Uterus (tissue), 4 donors: Measurements from ENCODE around the gene INO80. TPM values are rescaled to one million over a fixed set of nuclear protein-coding genes. Genes with fewer than 3 reads are reported as not detected.
"Not testable (repeated sequence)": the region's sequence is repeated elsewhere in the genome, so short reads cannot be mapped to it uniquely, and the experiment has no call there.

Experiments used
- DNase-seq, 2 donors: peaks; one replicate each; pipeline ENCODE4 v3.0.0-alpha.2; 2019 to 2020
- H3K27ac ChIP-seq, 2 donors: fragments of 200-600 bp; sonication (generic); 1 replicate in 1 of 2; 2 replicates in 1 of 2; pipeline ENCODE4 v1.5.1; 2016 to 2018
- H3K27me3 ChIP-seq, 2 donors: fragments of 200-600 bp; sonication (generic); one replicate each; pipeline ENCODE4 v1.5.1; 2018 to 2019; ENCODE audit warnings: control low read depth in 1 of 2
- H3K36me3 ChIP-seq, 2 donors: fragments of 200-600 bp; sonication (generic); one replicate each; pipeline ENCODE4 v1.5.1; 2019; ENCODE audit warnings: control low read depth in 1 of 2
- H3K4me1 ChIP-seq, 2 donors: fragments of 200-600 bp; sonication (generic); one replicate each; pipeline ENCODE4 v1.5.1; 2018 to 2019; ENCODE audit warnings: control low read depth in 1 of 2
- H3K4me3 ChIP-seq, 2 donors: fragments of 200-600 bp; sonication (generic); 1 replicate in 1 of 2; 2 replicates in 1 of 2; pipeline ENCODE4 v1.5.1; 2018 to 2019; ENCODE audit warnings: mild to moderate bottlenecking in 1 of 2
- H3K9me3 ChIP-seq, 2 donors: fragments of 200-600 bp; sonication (generic); one replicate each; pipeline ENCODE4 v1.5.1; 2019; ENCODE audit warnings: control low read depth in 1 of 2
- POLR2A ChIP-seq, 2 donors: fragments of 450-650 bp; IDR thresholded peaks; one replicate each; pipeline ENCODE4 v1.6.1; 2016; ENCODE audit warnings: antibody characterized with exemption in 2 of 2, mild to moderate bottlenecking in 1 of 2, moderate library complexity in 1 of 2
- intact Hi-C: fragments of 100-400 bp; cut with DNase I; formaldehyde crosslinking; loops from one replicate; pipeline ENCODE4 v1.15.1; 2023; ENCODE audit warnings: low total_unique reads
- total RNA-seq, 4 donors: library from RNA; depleted of rRNA in 3 of 4; stranded (reverse); fragments of >200 nt in 3 of 4; gene quantifications; one replicate each; pipeline versions ENCODE4 v1.1.0 to v1.2.4, GENCODE V29; 2014 to 2023
- TF ChIP-seq, protein P1 (sequence below), 4 experiments: fragments of 200-600 bp in 2 of 4; fragments of 450-650 bp in 2 of 4; sonication (generic) in 2 of 4; IDR thresholded peaks; one replicate each; pipeline ENCODE4 v1.5.1; 2016 to 2019; ENCODE audit warnings: antibody characterized with exemption in 4 of 4, mild to moderate bottlenecking in 2 of 4, moderate library complexity in 1 of 4
- donor health status: DM: yes; HTN: yes; CAD: no.

INO80 gene
- total RNA-seq, 4 donors from 2014 or later, result 28.7 to 33.3 (median 30.2) TPM

DNA sequence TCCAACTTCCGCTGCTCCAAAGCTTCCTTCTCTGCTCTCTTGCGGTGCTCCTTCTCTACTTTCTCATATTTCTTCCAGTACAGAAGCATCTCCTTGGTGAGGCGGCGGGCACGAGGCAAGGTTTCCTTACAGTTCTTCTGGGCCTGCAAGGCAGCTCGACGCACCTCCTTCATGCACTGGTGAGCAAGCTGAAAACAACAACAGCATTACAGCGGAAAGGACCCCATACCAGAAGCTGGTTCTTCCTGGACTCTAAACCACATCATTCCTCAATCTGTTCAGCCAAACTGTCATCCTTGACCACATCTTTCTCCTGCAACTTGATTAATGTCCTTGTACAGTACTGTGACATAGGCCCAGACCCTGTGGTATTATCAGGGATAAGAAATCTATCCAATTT, 36.4 kb downstream of the INO80 start:
- H3K4me3 ChIP-seq, result no peak overlapping the region
- no peaks in the 10 kb centered on the region for H3K4me1 ChIP-seq
- no peaks in the 10 kb centered on the region for H3K9me3 ChIP-seq
- intact Hi-C loops, result no loop called here
- no peak overlapping the region for H3K27ac ChIP-seq
- TF ChIP-seq, protein P1, sequence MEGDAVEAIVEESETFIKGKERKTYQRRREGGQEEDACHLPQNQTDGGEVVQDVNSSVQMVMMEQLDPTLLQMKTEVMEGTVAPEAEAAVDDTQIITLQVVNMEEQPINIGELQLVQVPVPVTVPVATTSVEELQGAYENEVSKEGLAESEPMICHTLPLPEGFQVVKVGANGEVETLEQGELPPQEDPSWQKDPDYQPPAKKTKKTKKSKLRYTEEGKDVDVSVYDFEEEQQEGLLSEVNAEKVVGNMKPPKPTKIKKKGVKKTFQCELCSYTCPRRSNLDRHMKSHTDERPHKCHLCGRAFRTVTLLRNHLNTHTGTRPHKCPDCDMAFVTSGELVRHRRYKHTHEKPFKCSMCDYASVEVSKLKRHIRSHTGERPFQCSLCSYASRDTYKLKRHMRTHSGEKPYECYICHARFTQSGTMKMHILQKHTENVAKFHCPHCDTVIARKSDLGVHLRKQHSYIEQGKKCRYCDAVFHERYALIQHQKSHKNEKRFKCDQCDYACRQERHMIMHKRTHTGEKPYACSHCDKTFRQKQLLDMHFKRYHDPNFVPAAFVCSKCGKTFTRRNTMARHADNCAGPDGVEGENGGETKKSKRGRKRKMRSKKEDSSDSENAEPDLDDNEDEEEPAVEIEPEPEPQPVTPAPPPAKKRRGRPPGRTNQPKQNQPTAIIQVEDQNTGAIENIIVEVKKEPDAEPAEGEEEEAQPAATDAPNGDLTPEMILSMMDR (IDR thresholded peaks at IDR 0.05), result no peak
- TF ChIP-seq POLR2A (IDR thresholded peaks at IDR 0.05), result no peak
- no peaks in the 10 kb centered on the region for H3K27me3 ChIP-seq
- no peaks in the 10 kb centered on the region for H3K36me3 ChIP-seq
- no peak for DNase-seq

DNA sequence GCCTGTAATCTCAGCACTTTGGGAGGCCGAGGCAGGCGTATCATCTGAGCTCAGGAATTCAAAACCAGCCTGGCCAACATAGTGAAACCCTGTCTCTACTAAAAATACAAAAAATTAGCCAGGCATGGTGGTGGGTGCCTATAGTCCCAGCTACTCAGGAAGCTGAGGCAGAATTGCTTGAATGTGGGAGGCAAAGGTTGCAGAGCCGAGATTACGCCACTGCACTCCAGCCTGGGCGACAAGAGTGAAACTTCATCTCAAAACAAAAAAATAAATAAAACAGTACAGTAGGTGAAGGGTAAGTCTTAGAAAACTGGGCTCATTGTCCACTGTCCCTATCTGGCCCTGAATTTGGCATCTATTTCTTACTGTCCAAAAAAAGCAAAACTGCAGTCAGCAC, 37.2 kb downstream of the INO80 start:
- H3K36me3 ChIP-seq, H3K9me3 ChIP-seq, H3K4me1 ChIP-seq, H3K27me3 ChIP-seq, intact Hi-C loops, H3K27ac ChIP-seq, H3K4me3 ChIP-seq, DNase-seq: not testable (repeated sequence)

DNA sequence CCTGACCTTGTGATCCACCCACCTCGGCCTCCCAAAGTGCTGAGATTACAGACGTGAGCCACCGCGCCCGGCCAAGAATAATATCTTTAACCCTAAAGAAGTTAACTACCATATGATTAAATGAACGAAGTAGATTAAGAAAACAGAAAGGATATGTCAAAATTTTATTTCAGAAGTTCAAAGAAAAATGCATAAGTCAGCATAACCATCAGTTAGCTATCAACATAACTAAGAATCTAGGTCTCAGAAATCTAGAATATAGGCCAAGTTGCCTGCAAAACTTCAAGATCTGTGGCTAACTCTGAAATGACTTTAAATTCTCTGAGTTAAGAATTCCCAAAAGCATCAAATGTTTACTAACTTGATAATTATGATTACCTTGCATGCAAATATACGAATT, 38.0 kb downstream of the INO80 start:
- no peaks in the 10 kb centered on the region for H3K27me3 ChIP-seq
- no peaks in the 10 kb centered on the region for H3K9me3 ChIP-seq
- H3K36me3 ChIP-seq, result no peaks in the 10 kb centered on the region
- no peaks in the 10 kb centered on the region for H3K4me1 ChIP-seq
- no peak overlapping the region for H3K4me3 ChIP-seq
- DNase-seq, result no peak
- intact Hi-C loops, result no loop called here
- TF ChIP-seq, protein P1 (IDR thresholded peaks at IDR 0.05), result no peak
- TF ChIP-seq POLR2A (IDR thresholded peaks at IDR 0.05), result no peak
- H3K27ac ChIP-seq, result no peak overlapping the region

DNA sequence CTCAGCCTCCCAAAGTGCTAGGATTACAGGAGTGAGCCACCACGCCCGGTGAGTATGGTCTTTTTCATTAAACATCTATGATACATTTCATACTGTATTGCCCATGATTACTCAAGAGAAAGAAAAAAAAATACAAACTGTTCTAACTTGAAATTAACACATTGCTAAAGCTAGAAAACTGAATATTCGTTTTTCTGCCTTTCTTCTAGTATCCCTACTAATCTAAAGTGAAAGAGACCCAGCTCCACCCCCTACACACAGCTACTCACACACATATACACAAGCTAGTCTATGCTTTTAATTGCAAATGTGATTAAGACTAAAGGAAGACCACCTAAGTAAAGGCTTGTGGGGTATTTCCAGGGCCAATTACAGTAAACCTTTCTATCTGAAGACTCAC, 43.1 kb downstream of the INO80 start:
- no peak overlapping the region for H3K4me3 ChIP-seq
- intact Hi-C loops, result no loop called here
- H3K27me3 ChIP-seq, result no peaks in the 10 kb centered on the region
- H3K4me1 ChIP-seq, result no peaks in the 10 kb centered on the region
- no peaks in the 10 kb centered on the region for H3K36me3 ChIP-seq
- no peaks in the 10 kb centered on the region for H3K9me3 ChIP-seq
- no peak overlapping the region for H3K27ac ChIP-seq
- DNase-seq, result no peak
- no peak for TF ChIP-seq POLR2A (IDR thresholded peaks at IDR 0.05)
- TF ChIP-seq, protein P1 (IDR thresholded peaks at IDR 0.05), result no peak

DNA sequence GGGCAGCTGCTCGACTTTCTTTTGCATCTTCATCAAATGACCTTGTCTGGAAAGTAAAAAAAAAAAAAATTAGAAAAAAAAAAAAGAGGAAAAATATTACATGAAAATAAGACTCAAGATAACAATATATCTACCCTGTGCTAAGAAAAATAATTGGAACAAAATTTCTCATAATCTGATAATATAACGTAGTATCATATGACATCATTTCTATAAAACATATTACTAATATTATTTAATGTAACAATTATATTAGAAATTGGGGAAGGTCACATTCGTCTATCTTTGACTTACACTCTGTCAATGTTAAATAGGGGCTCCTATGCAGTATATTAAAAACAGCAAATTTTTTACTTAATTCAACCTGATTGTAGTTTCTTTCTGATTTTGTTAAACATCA, 44.1 kb downstream of the INO80 start:
- Histone ChIP-seq H3K4me1 (no peaks in the 10 kb centered on the region), H3K9me3 (no peaks in the 10 kb centered on the region), H3K27me3 (no peaks in the 10 kb centered on the region), H3K27ac (no peak overlapping the region), H3K4me3 (no peak overlapping the region), H3K36me3 (no peaks in the 10 kb centered on the region)
- no peak for TF ChIP-seq POLR2A (IDR thresholded peaks at IDR 0.05)
- TF ChIP-seq, protein P1 (IDR thresholded peaks at IDR 0.05), result no peak
- no peak for DNase-seq
- intact Hi-C loops, result no loop called here

DNA sequence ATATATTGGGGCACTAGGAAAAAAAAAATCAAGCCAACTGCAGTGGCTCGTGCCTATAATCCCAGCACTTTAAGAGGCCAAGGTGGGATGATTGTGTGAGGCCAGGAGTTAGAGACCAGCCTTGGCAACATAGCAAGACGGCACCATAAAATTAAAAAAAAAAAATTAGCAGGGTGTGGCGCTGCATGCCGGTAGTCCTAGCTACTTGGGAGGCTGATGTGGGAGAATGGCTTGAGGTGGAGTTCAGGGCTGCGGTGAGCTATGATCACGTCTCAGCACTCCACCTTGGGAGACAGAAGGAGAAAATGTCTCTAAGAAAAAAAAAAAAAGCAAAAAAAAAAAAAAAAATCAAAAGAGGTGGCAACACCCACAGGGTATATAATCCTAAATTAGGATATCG, 49.6 kb downstream of the INO80 start:
- Histone ChIP-seq H3K27me3 (no peaks in the 10 kb centered on the region), H3K4me3 (no peak overlapping the region), H3K9me3 (peaks cover 0 to 9% of the 10 kb centered on the region in 2 donors), H3K4me1 (no peaks in the 10 kb centered on the region), H3K36me3 (no peaks in the 10 kb centered on the region), H3K27ac (no peak overlapping the region)
- intact Hi-C loops, result no loop called here
- TF ChIP-seq, protein P1 (IDR thresholded peaks at IDR 0.05), result no peak
- no peak for DNase-seq
